Measurements from ENCODE around the gene CDH4.

Gene CDH4

GRCh38 chr20:61503106-61503505, 251.0 kb downstream of the CDH4 start:
- no peak for DNase-seq

GRCh38 chr20:61505508-61505907, 253.4 kb downstream of the CDH4 start:
- no peak for DNase-seq

GRCh38 chr20:61507778-61508177, 255.7 kb downstream of the CDH4 start:
- DNase-seq: no peak

- no peak for DNase-seq
Measured at GRCh38 chr20:61508301-61509096, 256.4 kb downstream of the CDH4 start.

GRCh38 chr20:61510778-61511330, 258.8 kb downstream of the CDH4 start:
- no peak for DNase-seq

GRCh38 chr20:61512475-61512874, 260.4 kb downstream of the CDH4 start:
- no peak for DNase-seq

GRCh38 chr20:61513124-61514017, 261.3 kb downstream of the CDH4 start:
- no peak for DNase-seq

- no peak for DNase-seq
Measured at GRCh38 chr20:61514018-61514365, 261.9 kb downstream of the CDH4 start.

- no peak for DNase-seq
Measured at GRCh38 chr20:61514396-61514795, 262.3 kb downstream of the CDH4 start.

GRCh38 chr20:61514805-61515505, 262.9 kb downstream of the CDH4 start:
- DNase-seq: no peak

GRCh38 chr20:61515922-61516321, 263.9 kb downstream of the CDH4 start:
- DNase-seq: no peak

- DNase-seq: no peak
Measured at GRCh38 chr20:61516346-61517208, 264.5 kb downstream of the CDH4 start.

GRCh38 chr20:61517419-61517818, 265.4 kb downstream of the CDH4 start:
- no peak for DNase-seq

GRCh38 chr20:61518424-61518951, 266.4 kb downstream of the CDH4 start:
- DNase-seq: no peak

GRCh38 chr20:61519488-61519887, 267.4 kb downstream of the CDH4 start:
- DNase-seq: no peak

GRCh38 chr20:61520076-61520892, 268.2 kb downstream of the CDH4 start:
- DNase-seq: no peak

- DNase-seq: no peak
Measured at GRCh38 chr20:61520893-61521460, 268.9 kb downstream of the CDH4 start.

- no peak for DNase-seq
Measured at GRCh38 chr20:61521687-61522420, 269.8 kb downstream of the CDH4 start.

GRCh38 chr20:61522498-61523090, 270.5 kb downstream of the CDH4 start:
- DNase-seq: no peak
